HL-60 (cell line): ENCODE data around the gene CHRDL1.

ENCODE experiments used
- DNase-seq, 2 experiments: peaks; one replicate each; pipeline ENCODE4 v3.0.0-alpha.2; 2010 to 2020; ENCODE audit warnings: low read depth in 1 of 2, low spot score in 1 of 2
- H3K27ac ChIP-seq: fragments of 250-450 bp; sonication (Bioruptor Pico); replicated peaks from 2 replicates; pipeline ENCODE4 v1.5.1; 2020; ENCODE audit warnings: mild to moderate bottlenecking, moderate library complexity
- H3K27me3 ChIP-seq: fragments of 250-450 bp; sonication (Bioruptor Pico); 2 replicates; pipeline ENCODE4 v1.5.1; 2021; ENCODE audit warnings: mild to moderate bottlenecking, moderate library complexity; ENCODE audit not compliant: insufficient read depth, poor library complexity, severe bottlenecking
- H3K4me3 ChIP-seq: replicated peaks from 2 replicates; pipeline ENCODE4 v1.5.1; 2011; ENCODE audit warnings: mild to moderate bottlenecking, control low read depth, low read length; ENCODE audit not compliant: insufficient read depth
- GABPA ChIP-seq: IDR thresholded peaks from 2 replicates; pipeline ENCODE4 v1.6.1; 2012; ENCODE audit warnings: low read depth
- POLR2AphosphoS5 ChIP-seq: IDR thresholded peaks from 2 replicates; pipeline ENCODE4 v1.6.1; 2012; ENCODE audit warnings: low read depth
- SPI1 ChIP-seq: IDR thresholded peaks from 2 replicates; pipeline ENCODE4 v1.6.1; 2012; ENCODE audit warnings: low read depth, mild to moderate bottlenecking, borderline replicate concordance
- TF ChIP-seq, protein P1 (sequence below): IDR thresholded peaks from one replicate; pipeline ENCODE4 v1.5.1; 2011; ENCODE audit warnings: low read length, control low read depth, inconsistent platforms; ENCODE audit not compliant: insufficient read depth
- TF ChIP-seq, protein P2 (sequence below): IDR thresholded peaks from 2 replicates; pipeline ENCODE4 v1.6.1; 2012; ENCODE audit warnings: low read depth; ENCODE audit not compliant: insufficient replicate concordance

Gene CHRDL1

GRCh38 chrX:110796407-110796697, 735 bp upstream of the CHRDL1 start:
- H3K27me3 ChIP-seq: peaks cover 10% of the 10 kb centered on the region
- no peak overlapping the region for H3K4me3 ChIP-seq
- TF ChIP-seq, protein P1, sequence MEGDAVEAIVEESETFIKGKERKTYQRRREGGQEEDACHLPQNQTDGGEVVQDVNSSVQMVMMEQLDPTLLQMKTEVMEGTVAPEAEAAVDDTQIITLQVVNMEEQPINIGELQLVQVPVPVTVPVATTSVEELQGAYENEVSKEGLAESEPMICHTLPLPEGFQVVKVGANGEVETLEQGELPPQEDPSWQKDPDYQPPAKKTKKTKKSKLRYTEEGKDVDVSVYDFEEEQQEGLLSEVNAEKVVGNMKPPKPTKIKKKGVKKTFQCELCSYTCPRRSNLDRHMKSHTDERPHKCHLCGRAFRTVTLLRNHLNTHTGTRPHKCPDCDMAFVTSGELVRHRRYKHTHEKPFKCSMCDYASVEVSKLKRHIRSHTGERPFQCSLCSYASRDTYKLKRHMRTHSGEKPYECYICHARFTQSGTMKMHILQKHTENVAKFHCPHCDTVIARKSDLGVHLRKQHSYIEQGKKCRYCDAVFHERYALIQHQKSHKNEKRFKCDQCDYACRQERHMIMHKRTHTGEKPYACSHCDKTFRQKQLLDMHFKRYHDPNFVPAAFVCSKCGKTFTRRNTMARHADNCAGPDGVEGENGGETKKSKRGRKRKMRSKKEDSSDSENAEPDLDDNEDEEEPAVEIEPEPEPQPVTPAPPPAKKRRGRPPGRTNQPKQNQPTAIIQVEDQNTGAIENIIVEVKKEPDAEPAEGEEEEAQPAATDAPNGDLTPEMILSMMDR: no peak
- TF ChIP-seq POLR2AphosphoS5 (no peak), GABPA (no peak), SPI1 (no peak)
- TF ChIP-seq, protein P2, sequence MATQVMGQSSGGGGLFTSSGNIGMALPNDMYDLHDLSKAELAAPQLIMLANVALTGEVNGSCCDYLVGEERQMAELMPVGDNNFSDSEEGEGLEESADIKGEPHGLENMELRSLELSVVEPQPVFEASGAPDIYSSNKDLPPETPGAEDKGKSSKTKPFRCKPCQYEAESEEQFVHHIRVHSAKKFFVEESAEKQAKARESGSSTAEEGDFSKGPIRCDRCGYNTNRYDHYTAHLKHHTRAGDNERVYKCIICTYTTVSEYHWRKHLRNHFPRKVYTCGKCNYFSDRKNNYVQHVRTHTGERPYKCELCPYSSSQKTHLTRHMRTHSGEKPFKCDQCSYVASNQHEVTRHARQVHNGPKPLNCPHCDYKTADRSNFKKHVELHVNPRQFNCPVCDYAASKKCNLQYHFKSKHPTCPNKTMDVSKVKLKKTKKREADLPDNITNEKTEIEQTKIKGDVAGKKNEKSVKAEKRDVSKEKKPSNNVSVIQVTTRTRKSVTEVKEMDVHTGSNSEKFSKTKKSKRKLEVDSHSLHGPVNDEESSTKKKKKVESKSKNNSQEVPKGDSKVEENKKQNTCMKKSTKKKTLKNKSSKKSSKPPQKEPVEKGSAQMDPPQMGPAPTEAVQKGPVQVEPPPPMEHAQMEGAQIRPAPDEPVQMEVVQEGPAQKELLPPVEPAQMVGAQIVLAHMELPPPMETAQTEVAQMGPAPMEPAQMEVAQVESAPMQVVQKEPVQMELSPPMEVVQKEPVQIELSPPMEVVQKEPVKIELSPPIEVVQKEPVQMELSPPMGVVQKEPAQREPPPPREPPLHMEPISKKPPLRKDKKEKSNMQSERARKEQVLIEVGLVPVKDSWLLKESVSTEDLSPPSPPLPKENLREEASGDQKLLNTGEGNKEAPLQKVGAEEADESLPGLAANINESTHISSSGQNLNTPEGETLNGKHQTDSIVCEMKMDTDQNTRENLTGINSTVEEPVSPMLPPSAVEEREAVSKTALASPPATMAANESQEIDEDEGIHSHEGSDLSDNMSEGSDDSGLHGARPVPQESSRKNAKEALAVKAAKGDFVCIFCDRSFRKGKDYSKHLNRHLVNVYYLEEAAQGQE: no peak
- DNase-seq: no peak
- no peak overlapping the region for H3K27ac ChIP-seq

GRCh38 chrX:110794601-110795000, 1.0 kb downstream of the CHRDL1 start:
- H3K27me3 ChIP-seq: peaks cover 10% of the 10 kb centered on the region
- H3K27ac ChIP-seq: no peak overlapping the region
- H3K4me3 ChIP-seq: no peak overlapping the region
- DNase-seq: no peak
- TF ChIP-seq GABPA (no peak), POLR2AphosphoS5 (no peak), SPI1 (no peak)
- TF ChIP-seq, protein P2: no peak
- TF ChIP-seq, protein P1: no peak

DNA sequence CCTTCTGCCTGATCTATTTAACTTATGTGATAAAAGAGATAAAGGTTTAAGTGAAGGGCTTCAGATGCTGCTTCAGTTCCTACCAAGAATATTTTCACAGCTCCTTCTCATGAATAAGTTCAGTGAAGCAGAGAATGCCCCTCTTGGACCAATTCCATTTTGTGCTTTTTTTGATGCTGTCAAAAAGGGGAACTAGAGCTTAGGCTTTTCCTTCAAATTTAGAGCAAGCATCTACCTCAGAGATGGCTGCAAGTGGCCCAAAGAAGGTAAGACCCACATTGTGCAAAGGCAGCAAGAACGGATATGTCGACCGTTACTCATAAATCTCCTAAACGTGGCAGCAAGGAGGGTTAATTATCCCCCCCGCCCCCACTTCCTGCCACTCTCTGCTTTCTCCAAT, 4.5 kb downstream of the CHRDL1 start:
- TF ChIP-seq GABPA (no peak), SPI1 (no peak), POLR2AphosphoS5 (no peak)
- TF ChIP-seq, protein P2: no peak
- TF ChIP-seq, protein P1: no peak
- no peak for DNase-seq
- no peak overlapping the region for H3K4me3 ChIP-seq
- peaks cover 10% of the 10 kb centered on the region for H3K27me3 ChIP-seq
- no peak overlapping the region for H3K27ac ChIP-seq
